RWPE1 (cell line): Measurements from ENCODE around the gene ZEB2.

Experiments
- CTCF ChIA-PET: fragments of 350-600 bp; sonication (Branson Sonifier 250); formaldehyde crosslinking; extraction: SDS; loops from one replicate; lab custom pipeline; 2021; lab: Yijun Ruan, JAX
- POLR2A ChIA-PET: fragments of 400-600 bp; formaldehyde crosslinking; extraction: SDS; loops from one replicate; lab custom pipeline; 2020; ENCODE audit warnings: antibody characterized with exemption; ENCODE audit not compliant: low non-redundant PET; lab: Yijun Ruan, JAX
- DNase-seq: peaks from one replicate; pipeline ENCODE4 v3.0.0; 2012; ENCODE audit warnings: low spot score
- H3K27ac ChIP-seq: fragments of 450-650 bp; 2 replicates; pipeline ENCODE4 v1.5.1; 2017
- TF ChIP-seq, protein P1 (sequence below): fragments of 450-650 bp; conservative IDR thresholded peaks from 2 replicates; pipeline ENCODE4 v1.5.1; 2017; ENCODE audit warnings: low read depth, mild to moderate bottlenecking

The ZEB2 gene

GRCh38 chr2:144535300-144535699, 15.4 kb upstream of the ZEB2 start:
- TF ChIP-seq, protein P1, sequence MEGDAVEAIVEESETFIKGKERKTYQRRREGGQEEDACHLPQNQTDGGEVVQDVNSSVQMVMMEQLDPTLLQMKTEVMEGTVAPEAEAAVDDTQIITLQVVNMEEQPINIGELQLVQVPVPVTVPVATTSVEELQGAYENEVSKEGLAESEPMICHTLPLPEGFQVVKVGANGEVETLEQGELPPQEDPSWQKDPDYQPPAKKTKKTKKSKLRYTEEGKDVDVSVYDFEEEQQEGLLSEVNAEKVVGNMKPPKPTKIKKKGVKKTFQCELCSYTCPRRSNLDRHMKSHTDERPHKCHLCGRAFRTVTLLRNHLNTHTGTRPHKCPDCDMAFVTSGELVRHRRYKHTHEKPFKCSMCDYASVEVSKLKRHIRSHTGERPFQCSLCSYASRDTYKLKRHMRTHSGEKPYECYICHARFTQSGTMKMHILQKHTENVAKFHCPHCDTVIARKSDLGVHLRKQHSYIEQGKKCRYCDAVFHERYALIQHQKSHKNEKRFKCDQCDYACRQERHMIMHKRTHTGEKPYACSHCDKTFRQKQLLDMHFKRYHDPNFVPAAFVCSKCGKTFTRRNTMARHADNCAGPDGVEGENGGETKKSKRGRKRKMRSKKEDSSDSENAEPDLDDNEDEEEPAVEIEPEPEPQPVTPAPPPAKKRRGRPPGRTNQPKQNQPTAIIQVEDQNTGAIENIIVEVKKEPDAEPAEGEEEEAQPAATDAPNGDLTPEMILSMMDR: no peak
- ChIA-PET POLR2A (no interaction called here), CTCF (no interaction called here)
- no peak overlapping the region for H3K27ac ChIP-seq
- no peak for DNase-seq

- POLR2A ChIA-PET: no interaction called here
- TF ChIP-seq, protein P1: no peak
- CTCF ChIA-PET: no interaction called here
- no peak overlapping the region for H3K27ac ChIP-seq
- DNase-seq: no peak
These were observed 13.3 kb upstream of the ZEB2 start for GRCh38 chr2:144533221-144533620.

GRCh38 chr2:144530596-144530995, 10.7 kb upstream of the ZEB2 start:
- ChIA-PET POLR2A (no interaction called here), CTCF (no interaction called here)
- TF ChIP-seq, protein P1: no peak
- DNase-seq: no peak
- H3K27ac ChIP-seq: no peak overlapping the region

DNA sequence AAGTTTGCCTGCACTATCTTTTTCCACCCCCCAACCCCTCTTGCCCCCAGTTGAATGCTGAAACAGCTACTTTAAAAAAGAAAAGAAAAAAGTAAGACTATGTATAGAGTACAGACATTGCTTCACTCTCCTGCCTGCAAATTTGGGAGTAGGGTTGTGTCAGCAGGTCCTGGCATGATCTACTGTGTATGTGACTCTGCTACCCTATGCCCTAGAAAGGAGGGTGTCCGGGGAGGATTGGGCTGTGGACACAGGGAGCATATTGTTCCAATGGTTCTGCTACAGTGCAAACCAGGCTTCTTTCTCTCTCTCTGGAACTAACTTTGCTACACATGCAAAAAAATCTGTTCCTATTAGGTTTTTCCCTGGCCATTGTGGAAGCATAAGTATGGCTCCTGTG, 9.9 kb upstream of the ZEB2 start:
- no peak overlapping the region for H3K27ac ChIP-seq
- DNase-seq: no peak
- ChIA-PET CTCF (interaction anchor here (1.0 kb wide), 1 partner anchor 579 kb away, joined by 4 read pairs; no protein-coding TSS in a partner anchor), POLR2A (no interaction called here)
- TF ChIP-seq, protein P1: no peak

GRCh38 chr2:144528108-144528507, 8.2 kb upstream of the ZEB2 start:
- ChIA-PET CTCF (no interaction called here), POLR2A (no interaction called here)
- H3K27ac ChIP-seq: no peak overlapping the region
- no peak for DNase-seq
- TF ChIP-seq, protein P1: no peak

DNA sequence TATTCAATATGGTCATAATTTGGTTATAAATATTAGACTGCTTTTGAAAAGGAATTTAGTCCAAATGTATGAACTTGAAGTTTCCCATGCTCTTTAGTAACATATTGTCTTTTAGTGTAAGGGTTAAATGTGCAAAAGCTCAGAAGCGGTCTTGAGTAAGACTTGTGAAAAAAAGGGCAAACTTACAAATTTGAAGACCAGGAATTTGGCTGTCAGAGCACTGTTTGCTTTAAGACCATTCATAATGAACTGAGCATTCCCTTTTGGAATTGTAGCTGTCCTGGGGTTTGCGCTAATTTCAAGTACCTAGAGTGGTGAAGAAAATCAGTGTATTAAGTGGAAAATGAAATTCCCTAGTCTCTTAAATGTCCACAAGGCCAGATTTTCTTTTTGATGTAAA, 6.9 kb upstream of the ZEB2 start:
- no peak for DNase-seq
- H3K27ac ChIP-seq: no peak overlapping the region
- ChIA-PET CTCF (no interaction called here), POLR2A (no interaction called here)
- TF ChIP-seq, protein P1: no peak
